Activated CD4-positive, alpha-beta memory T cell treated with anti-CD3 and anti-CD28 coated beads, Interleukin-2, amount 10 ng/mL, durations not matched to agents 7 days and 5 days (primary cell): ENCODE results near the gene PLIN5. TPM values are rescaled to one million over a fixed set of nuclear protein-coding genes. Genes with fewer than 3 reads are reported as not detected.
A peak's percentile ranks its signal among the peaks of the same experiment; 100 is the strongest.

ENCODE experiments used
- CTCF ChIA-PET: fragments of 350-600 bp; sonication (Branson Sonifier 250); formaldehyde crosslinking; loops from one replicate; lab custom pipeline; 2021; ENCODE audit warnings: antibody characterized with exemption, inconsistent platforms; lab: Charles Lee
- POLR2A ChIA-PET: fragments of 350-600 bp; sonication (Branson Sonifier 250); formaldehyde crosslinking; loops from one replicate; lab custom pipeline; 2021; ENCODE audit warnings: antibody characterized with exemption; lab: Charles Lee
- DNase-seq: peaks from one replicate; pipeline ENCODE4 v3.0.0-alpha.2; 2020
- H3K27ac Mint-ChIP-seq: one replicate; pipeline ENCODE4 v1.8.0; 2021; ENCODE audit warnings: mild to moderate bottlenecking, mixed read lengths
- H3K27me3 Mint-ChIP-seq: one replicate; pipeline ENCODE4 v1.8.0; 2021; ENCODE audit warnings: mixed read lengths
- H3K36me3 Mint-ChIP-seq: one replicate; pipeline ENCODE4 v1.8.0; 2021; ENCODE audit warnings: low read depth, mixed read lengths
- H3K4me1 Mint-ChIP-seq: one replicate; pipeline ENCODE4 v1.8.0; 2021; ENCODE audit warnings: mixed read lengths
- H3K4me3 Mint-ChIP-seq: one replicate; pipeline ENCODE4 v1.8.0; 2021; ENCODE audit warnings: mild to moderate bottlenecking, mixed read lengths
- H3K9me3 Mint-ChIP-seq: one replicate; pipeline ENCODE4 v1.8.0; 2021; ENCODE audit warnings: mixed read lengths
- total RNA-seq, 2 experiments: library from RNA; stranded (reverse); gene quantifications; one replicate each; pipeline ENCODE4 v1.2.3, GENCODE V29; 2021

PLIN5 gene
- total RNA-seq, 2 experiments from 2014 or later, result not detected

GRCh38 chr19:4491446-4491845 lies 43.6 kb downstream of the PLIN5 start:
- H3K9me3 Mint-ChIP-seq, result no peaks in the 10 kb centered on the region
- CTCF ChIA-PET, result no interaction called here

GRCh38 chr19:4488496-4488895 lies 46.5 kb downstream of the PLIN5 start:
- no peak overlapping the region for H3K27ac Mint-ChIP-seq
- H3K4me3 Mint-ChIP-seq, result no peak overlapping the region
- CTCF ChIA-PET, result no interaction called here
- POLR2A ChIA-PET, result no interaction called here
- no peaks in the 10 kb centered on the region for H3K27me3 Mint-ChIP-seq
- H3K4me1 Mint-ChIP-seq, result peaks cover 2% of the 10 kb centered on the region
- no peak for DNase-seq
- no peaks in the 10 kb centered on the region for H3K9me3 Mint-ChIP-seq
- peaks cover 17% of the 10 kb centered on the region for H3K36me3 Mint-ChIP-seq

More at GRCh38 chr19:4491446-4491845, 43.6 kb downstream of the PLIN5 start:
- Mint-ChIP-seq H3K27ac (no peak overlapping the region), H3K27me3 (no peaks in the 10 kb centered on the region), H3K36me3 (peaks cover 19% of the 10 kb centered on the region), H3K4me1 (no peaks in the 10 kb centered on the region), H3K4me3 (no peak overlapping the region)
- POLR2A ChIA-PET, result no interaction called here
- no peak for DNase-seq

- Mint-ChIP-seq H3K36me3 (peaks cover 17% of the 10 kb centered on the region), H3K9me3 (no peaks in the 10 kb centered on the region), H3K27me3 (no peaks in the 10 kb centered on the region), H3K4me1 (peaks cover 2% of the 10 kb centered on the region), H3K4me3 (no peak overlapping the region), H3K27ac (no peak overlapping the region)
- no peak for DNase-seq
- ChIA-PET POLR2A (no interaction called here), CTCF (interaction anchor here (1.0 kb wide), 1 partner anchor 39 kb away, joined by 3 read pairs; no protein-coding TSS in a partner anchor)
These were observed 47.5 kb downstream of the PLIN5 start for GRCh38 chr19:4487572-4487971.

GRCh38 chr19:4483385-4483784 lies 51.6 kb downstream of the PLIN5 start:
- H3K4me3 Mint-ChIP-seq, result no peak overlapping the region
- H3K27me3 Mint-ChIP-seq, result no peaks in the 10 kb centered on the region
- peaks cover 2% of the 10 kb centered on the region for H3K4me1 Mint-ChIP-seq
- no peak for DNase-seq
- no peaks in the 10 kb centered on the region for H3K9me3 Mint-ChIP-seq
- ChIA-PET POLR2A (no interaction called here), CTCF (interaction anchor here (0.7 to 0.9 kb wide), 2 partner anchors 12 to 217 kb away, joined by 5 read pairs; partner anchors contain the start of gene HDGFL2)
- no peak overlapping the region for H3K27ac Mint-ChIP-seq
- peaks cover 10% of the 10 kb centered on the region for H3K36me3 Mint-ChIP-seq

- H3K27me3 Mint-ChIP-seq, result no peaks in the 10 kb centered on the region
- ChIA-PET POLR2A (no interaction called here), CTCF (interaction anchor here (0.5 kb wide), 1 partner anchor 252 kb away, joined by 3 read pairs; no protein-coding TSS in a partner anchor)
- H3K4me3 Mint-ChIP-seq, result no peak overlapping the region
- peaks cover 2% of the 10 kb centered on the region for H3K4me1 Mint-ChIP-seq
- H3K36me3 Mint-ChIP-seq, result peaks cover 10% of the 10 kb centered on the region
- no peaks in the 10 kb centered on the region for H3K9me3 Mint-ChIP-seq
- no peak for DNase-seq
- no peak overlapping the region for H3K27ac Mint-ChIP-seq
These were observed 52.2 kb downstream of the PLIN5 start for GRCh38 chr19:4482721-4483364.

- Mint-ChIP-seq H3K36me3 (peaks cover 6% of the 10 kb centered on the region), H3K4me3 (no peak overlapping the region), H3K4me1 (peaks cover 18% of the 10 kb centered on the region), H3K9me3 (no peaks in the 10 kb centered on the region), H3K27ac (no peak overlapping the region), H3K27me3 (no peaks in the 10 kb centered on the region)
- ChIA-PET CTCF (interaction anchor here (0.6 kb wide), 1 partner anchor 92 kb away, joined by 3 read pairs; no protein-coding TSS in a partner anchor), POLR2A (no interaction called here)
- no peak for DNase-seq
These were observed 57.8 kb downstream of the PLIN5 start for GRCh38 chr19:4477034-4477801.

- ChIA-PET POLR2A (interaction anchor here (1.0 kb wide), 1 partner anchor 11 kb away, joined by 3 read pairs; no protein-coding TSS in a partner anchor), CTCF (interaction anchor here (1.0 kb wide), 1 partner anchor 70 kb away, joined by 4 read pairs; no protein-coding TSS in a partner anchor)
- Mint-ChIP-seq H3K4me1 (peaks cover 24% of the 10 kb centered on the region), H3K4me3 (peak overlapping the region; percentile 71), H3K27me3 (no peaks in the 10 kb centered on the region), H3K36me3 (peaks cover 6% of the 10 kb centered on the region), H3K9me3 (no peaks in the 10 kb centered on the region), H3K27ac (peak overlapping the region; percentile 65)
- no peak for DNase-seq
These were observed 60.5 kb downstream of the PLIN5 start for GRCh38 chr19:4474514-4475022.

GRCh38 chr19:4473763-4474513 lies 61.1 kb downstream of the PLIN5 start:
- H3K27me3 Mint-ChIP-seq, result no peaks in the 10 kb centered on the region
- peaks cover 27% of the 10 kb centered on the region for H3K4me1 Mint-ChIP-seq
- DNase-seq, result no peak
- ChIA-PET POLR2A (interaction anchor here (1.0 kb wide), 1 partner anchor 12 kb away, joined by 3 read pairs; no protein-coding TSS in a partner anchor), CTCF (interaction anchor here (1.0 kb wide), 1 partner anchor 70 kb away, joined by 4 read pairs; no protein-coding TSS in a partner anchor)
- no peaks in the 10 kb centered on the region for H3K9me3 Mint-ChIP-seq
- H3K4me3 Mint-ChIP-seq, result peak overlapping the region; percentile 71
- H3K27ac Mint-ChIP-seq, result peak overlapping the region; percentile 65
- peaks cover 6% of the 10 kb centered on the region for H3K36me3 Mint-ChIP-seq

- Mint-ChIP-seq H3K4me1 (peaks cover 27% of the 10 kb centered on the region), H3K27ac (peak overlapping the region; percentile 47), H3K9me3 (no peaks in the 10 kb centered on the region), H3K27me3 (no peaks in the 10 kb centered on the region), H3K36me3 (peaks cover 6% of the 10 kb centered on the region), H3K4me3 (peak overlapping the region; percentile 71)
- ChIA-PET POLR2A (interaction anchor here (2.6 kb wide), 1 partner anchor 14 kb away, joined by 23 read pairs; no protein-coding TSS in a partner anchor), CTCF (no interaction called here)
- DNase-seq, result no peak
These were observed 61.8 kb downstream of the PLIN5 start for GRCh38 chr19:4473011-4473762.

Other genes with a start within 250 kb of the PLIN5 start
- gene TMIGD2, start 232.8 kb downstream of the PLIN5 start, total RNA-seq, result 1 to 10 TPM; 2.6 to 4.0 TPM
- 1 to 10 TPM; 3.2 to 3.4 TPM for gene FSD1, start 230.6 kb downstream of the PLIN5 start, total RNA-seq
- 1 to 10 TPM; 8.3 to 8.6 TPM for gene STAP2, start 196.4 kb downstream of the PLIN5 start, total RNA-seq
- 10 to 100 TPM; 19.1 to 20.4 TPM for gene MPND, start 191.7 kb downstream of the PLIN5 start, total RNA-seq
- gene SH3GL1, start 134.7 kb downstream of the PLIN5 start, total RNA-seq, result 10 to 100 TPM; 62.1 to 64.0 TPM
- gene CHAF1A, start 132.6 kb downstream of the PLIN5 start, total RNA-seq, result 10 to 100 TPM; 71.7 to 82.5 TPM
- gene UBXN6, start 77.4 kb downstream of the PLIN5 start, total RNA-seq, result 10 to 100 TPM; 49.6 to 50.1 TPM
- gene HDGFL2, start 62.9 kb downstream of the PLIN5 start, total RNA-seq, result 10 to 100 TPM; 47.1 to 50.6 TPM
- not detected for gene PLIN4, start 16.7 kb downstream of the PLIN5 start, total RNA-seq
- under 1 TPM; 0.15 to 0.18 TPM for gene LRG1, start 4.8 kb upstream of the PLIN5 start, total RNA-seq
- not detected for gene SEMA6B, start 24.5 kb upstream of the PLIN5 start, total RNA-seq
- 10 to 100 TPM; 18.4 to 18.6 TPM for gene TNFAIP8L1, start 104.3 kb upstream of the PLIN5 start, total RNA-seq
- gene MYDGF, start 135.1 kb upstream of the PLIN5 start, total RNA-seq, result 10 to 100 TPM; 67.1 to 68.7 TPM
- 10 to 100 TPM; 67.6 to 78.3 TPM for gene DPP9, start 188.6 kb upstream of the PLIN5 start, total RNA-seq